HG03460 (cell line): ENCODE data around the gene ANKLE2.

ENCODE experiments used
- ATAC-seq: cut with Tn5 transposase; IDR thresholded peaks from one replicate; pipeline ENCODE4 v1.9.1; 2021; ENCODE audit not compliant: unreplicated experiment

Gene ANKLE2

DNA sequence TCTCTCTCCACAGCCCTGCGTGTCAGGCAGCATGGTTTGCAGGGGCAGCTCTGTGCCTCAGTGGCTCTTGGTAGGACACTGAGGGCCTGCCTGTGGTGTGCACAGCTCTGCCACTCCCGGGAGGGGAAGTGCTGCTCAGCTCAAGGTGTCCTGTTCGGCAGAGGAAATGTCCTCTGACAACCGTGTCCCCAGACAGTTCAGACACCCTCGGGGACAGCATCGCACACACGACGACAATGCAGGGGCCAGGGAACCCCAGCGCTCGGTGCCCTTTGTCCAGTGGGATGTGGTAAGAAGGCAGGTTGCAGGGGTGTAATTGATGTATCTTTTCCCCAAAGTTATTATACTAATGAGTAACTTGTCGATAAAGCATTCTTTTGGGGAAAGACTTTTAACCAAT, 14.2 kb downstream of the ANKLE2 start:
- ATAC-seq = no peak

- no peak for ATAC-seq
These were observed 15.0 kb downstream of the ANKLE2 start for GRCh38 chr12:132746613-132747012.

DNA sequence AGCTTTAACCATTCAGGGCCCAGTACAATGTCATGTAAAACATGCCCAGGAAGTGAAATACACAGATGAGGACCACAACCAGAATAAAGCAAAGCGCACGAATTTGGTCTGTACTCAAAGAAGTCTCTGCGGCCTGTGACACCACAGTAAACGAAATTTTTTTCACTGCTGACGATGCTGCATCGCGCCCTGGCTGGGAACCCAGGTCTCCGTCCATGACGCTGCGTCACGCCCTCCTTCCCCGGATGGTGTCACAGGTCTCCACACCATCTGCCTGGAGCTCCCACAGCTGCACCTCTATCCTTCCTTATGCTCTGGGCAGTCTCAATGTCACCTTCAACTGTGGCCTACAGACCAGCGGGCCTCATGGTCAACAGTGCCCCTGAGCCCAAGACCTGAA, 17.8 kb downstream of the ANKLE2 start:
- no peak for ATAC-seq

DNA sequence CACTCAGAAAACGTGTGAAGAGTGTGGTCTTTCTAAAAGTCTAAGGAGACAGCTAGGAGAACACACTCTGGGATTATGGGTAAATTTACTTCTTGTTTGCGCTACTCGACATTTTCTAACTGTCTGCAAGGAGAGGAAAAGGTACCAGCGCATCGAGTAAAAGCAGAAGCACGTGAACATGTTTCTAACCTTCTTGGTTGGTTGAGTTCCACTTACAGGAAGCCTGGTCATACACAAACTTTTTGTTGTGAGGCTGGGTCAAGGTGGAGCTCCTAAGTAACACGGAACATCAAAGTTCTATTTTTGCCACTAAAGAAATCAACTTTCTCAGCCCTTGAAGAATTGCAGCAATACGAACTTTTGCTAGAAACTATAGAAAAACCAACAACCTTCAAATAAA, 20.0 kb downstream of the ANKLE2 start:
- no peak for ATAC-seq

DNA sequence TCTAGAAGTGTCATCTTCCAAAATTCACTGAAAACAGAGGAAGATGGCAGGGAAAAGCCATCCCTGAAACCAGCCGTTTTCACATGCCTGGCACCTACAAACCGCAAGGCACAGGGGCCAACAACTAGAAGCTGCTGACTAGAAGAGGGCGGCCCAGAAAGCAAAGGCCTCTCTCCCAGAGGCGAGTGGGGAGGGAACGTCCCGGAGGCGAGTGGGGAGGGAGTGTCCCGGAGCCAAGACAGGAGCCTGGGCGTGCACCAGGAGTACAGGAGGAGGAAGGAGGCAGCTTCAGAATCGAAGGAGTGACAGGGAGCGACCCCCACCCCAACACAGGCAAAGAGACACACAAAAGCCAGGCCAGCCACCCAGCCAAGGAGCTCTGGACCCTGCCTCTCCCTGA, 21.0 kb downstream of the ANKLE2 start:
- ATAC-seq = no peak

DNA sequence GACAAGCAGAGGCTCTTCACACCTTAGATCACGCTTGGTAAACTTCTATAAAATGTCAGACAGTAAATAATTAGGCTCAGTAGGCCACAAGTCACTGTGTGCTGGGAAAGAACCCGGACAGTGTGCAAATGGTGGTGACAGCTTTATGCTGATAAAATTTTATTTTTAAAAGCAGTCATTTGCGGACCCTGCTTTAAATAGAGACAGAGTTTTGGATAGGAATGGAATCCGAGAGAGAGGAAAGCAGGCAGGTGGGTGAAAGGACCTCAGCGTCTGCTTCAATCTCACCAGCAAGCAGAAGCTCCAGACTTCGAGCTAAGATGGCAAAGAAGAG, 21.4 kb downstream of the ANKLE2 start:
- no peak for ATAC-seq

- ATAC-seq = no peak
These were observed 21.9 kb downstream of the ANKLE2 start for GRCh38 chr12:132739600-132740312.

- no peak for ATAC-seq
These were observed 24.7 kb downstream of the ANKLE2 start for GRCh38 chr12:132736913-132737312.

GRCh38 chr12:132736378-132736777, 25.3 kb downstream of the ANKLE2 start:
- no peak for ATAC-seq

GRCh38 chr12:132735496-132735895, 26.1 kb downstream of the ANKLE2 start:
- ATAC-seq = no peak

DNA sequence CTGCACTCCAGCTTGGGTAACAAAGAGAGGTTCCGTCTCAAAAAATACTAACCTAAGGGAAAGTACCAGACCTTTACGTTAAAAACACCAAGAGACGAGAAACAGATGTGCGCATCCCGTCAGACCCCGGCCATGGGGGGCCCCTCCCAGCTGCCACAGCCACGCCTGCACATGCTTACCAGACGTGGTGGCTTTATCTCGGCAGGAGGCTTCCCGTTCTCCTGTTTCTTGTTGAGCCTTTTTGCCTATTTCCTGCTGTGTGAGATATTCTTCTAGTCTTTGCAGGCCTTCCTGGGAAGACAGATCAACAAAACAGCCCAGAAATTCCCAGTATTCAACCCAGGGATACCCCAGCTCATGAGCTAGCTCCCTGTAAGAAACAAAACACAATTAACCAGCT, 27.4 kb downstream of the ANKLE2 start:
- no peak for ATAC-seq

- ATAC-seq = no peak
These were observed 30.1 kb downstream of the ANKLE2 start for GRCh38 chr12:132731574-132731973.

- ATAC-seq = no peak
These were observed 31.3 kb downstream of the ANKLE2 start for GRCh38 chr12:132730353-132730752.

DNA sequence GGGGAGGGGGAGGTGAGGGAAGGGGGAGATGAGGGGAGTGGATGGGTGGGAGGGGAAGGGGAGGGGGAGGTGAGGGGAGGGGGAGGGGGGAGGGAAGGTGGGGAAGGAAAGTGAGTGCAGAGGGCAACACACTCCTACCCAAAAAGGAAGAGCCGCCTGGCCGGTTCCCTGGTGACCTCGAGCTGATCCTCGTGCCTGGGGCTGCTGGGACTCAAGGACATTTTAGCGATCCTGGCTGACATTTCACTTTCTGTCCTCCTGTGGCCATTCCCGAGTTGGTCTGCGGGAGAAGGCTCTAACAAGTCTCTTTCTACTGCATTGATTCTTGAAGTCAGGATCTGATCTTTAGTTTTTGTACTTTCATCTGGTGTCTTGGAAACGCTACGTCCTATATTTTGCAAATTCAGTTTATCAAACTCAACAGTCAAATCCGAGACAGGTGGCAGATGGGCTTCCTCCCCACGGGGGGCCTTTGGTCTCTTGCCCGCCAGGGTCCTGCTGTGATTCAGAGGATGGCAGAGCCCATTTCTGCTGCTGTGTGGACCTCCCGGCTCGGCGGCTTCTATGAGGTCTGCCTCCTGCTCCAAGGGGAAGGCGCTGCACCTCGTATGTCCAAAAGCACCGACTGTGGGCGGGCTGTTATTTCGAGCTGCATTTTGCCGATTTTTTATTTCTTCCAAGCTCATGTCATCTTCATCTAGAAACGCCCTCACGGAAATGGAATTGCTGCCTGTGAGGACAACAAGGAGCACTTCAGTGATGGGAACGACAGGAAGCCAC, 31.9 kb downstream of the ANKLE2 start:
- ATAC-seq = no peak

- no peak for ATAC-seq
These were observed 33.1 kb downstream of the ANKLE2 start for GRCh38 chr12:132728502-132728901.

GRCh38 chr12:132727091-132727794, 34.4 kb downstream of the ANKLE2 start:
- ATAC-seq = no peak

- no peak for ATAC-seq
These were observed 35.2 kb downstream of the ANKLE2 start for GRCh38 chr12:132726386-132726785.

GRCh38 chr12:132724506-132725241, 37.0 kb downstream of the ANKLE2 start:
- no peak for ATAC-seq

- ATAC-seq = no peak
These were observed 37.9 kb downstream of the ANKLE2 start for GRCh38 chr12:132723764-132724140.

DNA sequence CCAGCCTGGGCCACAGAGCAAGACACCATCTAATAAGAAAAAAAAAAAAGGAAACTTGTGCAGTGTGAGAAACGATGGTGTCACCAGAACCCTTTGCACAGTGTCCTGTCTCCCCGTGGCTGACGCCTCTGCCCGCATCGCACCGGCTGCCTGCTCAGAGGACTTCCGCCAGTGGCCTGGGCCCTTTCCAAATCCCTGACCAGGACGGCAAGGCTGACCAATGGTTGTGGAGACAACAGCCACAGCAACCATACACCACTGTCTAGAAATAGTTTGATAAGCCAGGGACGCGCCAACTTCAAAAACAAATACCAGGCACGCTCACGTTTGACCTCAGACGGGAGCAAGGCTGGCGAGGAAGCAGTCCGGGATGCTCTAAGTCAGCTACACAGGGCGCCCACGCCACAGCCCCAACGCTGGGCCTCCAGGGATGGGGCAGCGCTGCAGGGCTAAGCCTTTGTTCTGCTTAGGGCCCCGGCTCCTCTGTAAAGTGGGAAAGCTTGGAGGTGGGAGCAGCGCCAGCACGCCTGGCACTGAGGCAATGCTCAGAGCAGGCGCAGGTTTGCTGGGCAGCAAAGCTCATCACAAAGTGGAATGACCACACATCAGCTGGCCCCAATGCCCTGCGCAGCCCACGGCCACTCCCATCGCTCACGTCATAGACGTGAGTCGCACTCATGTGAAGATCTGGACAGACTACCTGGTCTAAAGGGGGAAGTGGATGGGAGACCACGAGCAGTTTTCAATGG, 38.4 kb downstream of the ANKLE2 start:
- ATAC-seq = no peak
